ENCODE measurements around the gene MGAT4C.
"Not testable (repeated sequence)": the region's sequence is repeated elsewhere in the genome, so short reads cannot be mapped to it uniquely, and the experiment has no call there.

MGAT4C gene

GRCh38 chr12:86256163-86256562 lies at the start of gene MGAT4C:
MGAT4C (minus strand) TSS chr12:86256391.
- DNase-seq, result peak; percentile 41

- DNase-seq, result not testable (repeated sequence)
Observed at GRCh38 chr12:86296396-86296795, 40.2 kb upstream of the MGAT4C start.

DNA sequence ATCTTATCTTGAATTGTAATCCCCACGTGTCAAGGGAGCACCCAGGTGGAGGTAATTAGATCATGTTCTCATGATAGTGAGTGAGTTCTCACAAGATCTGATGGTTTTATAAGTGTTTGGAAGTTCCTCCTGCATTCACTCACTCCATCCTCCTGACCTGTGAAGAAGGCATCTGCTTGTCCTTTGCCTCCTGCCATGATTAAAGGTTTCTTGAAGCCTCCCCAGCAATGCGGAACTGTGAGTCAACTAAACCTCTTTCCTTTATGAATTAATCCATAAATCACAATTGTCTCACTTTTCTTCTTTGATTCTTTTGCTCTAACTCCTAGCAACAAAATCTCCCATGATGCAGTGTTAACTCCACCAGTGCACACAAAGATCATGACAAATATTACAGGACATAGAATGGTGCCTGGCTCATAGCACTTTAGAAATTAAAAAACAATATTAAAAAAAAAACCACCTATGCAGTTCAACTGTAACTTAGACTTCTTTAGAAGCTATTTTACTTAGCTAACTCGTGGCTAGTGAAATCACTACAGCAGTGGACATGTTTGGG lies 37.6 kb upstream of the MGAT4C start:
- DNase-seq, result no peak

GRCh38 chr12:86292480-86292879 lies 36.3 kb upstream of the MGAT4C start:
- DNase-seq, result no peak

- DNase-seq, result no peak
Observed at GRCh38 chr12:86290615-86291014, 34.4 kb upstream of the MGAT4C start.

DNA sequence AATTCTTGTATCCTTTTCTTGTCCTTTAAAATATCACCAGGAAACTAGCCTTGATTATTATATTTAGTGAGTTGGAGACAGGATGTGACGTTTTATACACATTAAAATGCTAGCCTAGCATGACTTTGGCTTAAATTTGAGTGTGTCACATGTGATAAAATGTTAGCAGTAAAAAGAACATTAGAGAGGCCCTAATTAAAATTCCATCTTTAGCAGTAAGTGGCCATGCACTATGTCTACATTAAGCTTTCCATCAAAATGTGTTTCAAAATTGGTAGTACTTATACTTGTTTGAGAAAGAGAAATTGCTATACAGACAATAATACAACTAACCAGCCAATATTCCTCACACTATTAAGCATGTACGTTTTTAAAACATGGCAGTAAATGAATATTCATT lies 29.9 kb upstream of the MGAT4C start:
- no peak for DNase-seq

- no peak for DNase-seq
Observed at GRCh38 chr12:86283620-86284019, 27.4 kb upstream of the MGAT4C start.

DNA sequence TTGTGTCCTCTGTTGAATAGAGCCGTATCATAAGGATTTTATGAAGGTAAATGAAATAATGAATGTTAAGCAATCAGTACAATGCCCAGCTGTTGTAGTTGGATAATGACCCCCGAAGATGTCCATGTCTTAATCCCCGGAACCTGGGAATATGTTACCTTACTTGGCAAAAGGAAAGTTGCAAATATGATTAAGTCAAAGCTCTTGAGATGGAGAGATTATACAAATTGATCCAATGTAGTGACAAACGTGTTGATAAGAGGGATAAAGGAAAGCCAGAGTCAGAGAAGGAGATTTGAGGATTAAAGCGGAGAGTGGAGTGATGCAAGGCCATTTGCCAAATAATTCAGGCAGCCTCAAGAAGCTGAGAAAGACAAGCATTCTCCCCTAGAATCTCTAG lies 19.2 kb upstream of the MGAT4C start:
- DNase-seq, result no peak

DNA sequence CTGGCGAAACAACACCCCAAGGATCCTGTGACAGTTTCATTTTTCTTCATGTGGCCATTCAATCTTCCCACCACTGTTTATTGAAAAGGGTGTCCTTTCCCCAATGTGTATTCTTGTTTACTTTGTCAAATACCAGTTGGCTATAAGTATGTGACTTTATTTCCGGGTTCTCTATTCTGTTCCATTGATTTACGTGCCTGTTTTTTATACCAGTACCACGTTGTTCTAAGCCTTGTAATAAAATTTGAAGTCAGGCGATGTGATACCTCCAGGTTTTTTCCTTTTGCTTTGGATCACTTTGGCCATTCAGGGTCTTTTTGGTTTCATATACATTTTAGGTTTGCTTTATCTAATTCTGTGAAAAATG lies 9.1 kb upstream of the MGAT4C start:
- DNase-seq, result no peak

DNA sequence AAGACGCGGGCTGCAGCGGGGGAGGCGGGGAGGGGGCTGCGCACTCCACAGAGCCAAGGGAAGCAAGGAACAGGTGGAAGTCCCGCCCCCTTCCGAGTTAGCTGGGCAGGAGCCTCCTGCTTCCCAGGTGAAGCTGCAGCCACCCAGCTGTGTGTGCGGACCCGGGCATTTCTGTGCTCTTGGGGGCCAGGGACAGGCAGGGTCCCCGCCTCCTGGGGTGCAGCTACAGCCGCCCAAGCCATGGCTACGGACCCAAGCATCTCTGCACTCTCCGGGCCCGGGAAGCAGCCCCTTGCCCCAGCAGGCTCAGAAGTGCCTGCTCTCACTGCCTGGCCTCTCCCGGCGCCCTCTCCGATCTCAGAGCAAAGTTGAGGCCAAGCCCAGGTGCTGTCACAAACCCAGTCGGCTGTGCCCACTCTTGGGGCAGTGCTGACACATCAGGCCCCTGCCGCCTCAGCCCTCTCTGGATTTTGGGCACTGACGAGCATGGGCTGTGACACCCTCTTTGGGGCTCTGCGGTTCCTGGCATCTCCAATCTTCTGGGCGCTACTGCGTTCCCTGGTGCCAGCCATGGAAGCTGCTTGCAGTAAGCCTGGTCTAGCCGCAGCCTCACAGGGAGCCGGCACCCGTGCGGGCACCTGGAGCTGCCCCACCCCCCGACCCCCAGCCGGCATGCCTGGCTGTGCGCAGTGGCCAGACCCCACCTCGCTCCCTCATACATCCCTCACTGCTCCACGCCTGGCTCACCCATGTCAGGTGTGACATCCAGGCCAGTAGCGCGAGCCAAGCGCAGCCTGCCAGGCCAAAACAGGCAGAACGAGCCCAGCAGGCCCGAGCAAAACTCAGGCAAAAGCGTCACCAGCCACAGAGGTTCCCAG lies 8.5 kb upstream of the MGAT4C start:
- DNase-seq, result no peak

DNA sequence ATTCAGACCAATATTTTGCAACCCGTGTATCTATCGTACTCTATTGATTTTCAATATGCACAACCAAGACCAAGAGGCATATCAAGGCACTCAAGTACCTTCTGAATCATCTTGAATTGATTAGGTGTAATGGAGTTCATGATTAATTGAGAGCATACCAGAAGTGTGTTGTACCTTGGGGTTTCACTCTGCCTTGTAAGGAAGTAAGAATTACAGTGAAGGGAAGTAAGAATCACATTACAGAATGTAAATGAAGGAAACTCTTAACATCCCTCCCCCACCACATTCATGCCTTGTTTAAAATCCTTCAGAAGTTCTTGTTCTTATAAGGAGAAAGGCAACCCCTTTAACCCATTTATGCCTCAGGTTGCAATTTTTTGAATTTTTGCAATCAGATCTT lies 5.4 kb upstream of the MGAT4C start:
- no peak for DNase-seq

- no peak for DNase-seq
Observed at GRCh38 chr12:86261142-86261541, 5.0 kb upstream of the MGAT4C start.

DNA sequence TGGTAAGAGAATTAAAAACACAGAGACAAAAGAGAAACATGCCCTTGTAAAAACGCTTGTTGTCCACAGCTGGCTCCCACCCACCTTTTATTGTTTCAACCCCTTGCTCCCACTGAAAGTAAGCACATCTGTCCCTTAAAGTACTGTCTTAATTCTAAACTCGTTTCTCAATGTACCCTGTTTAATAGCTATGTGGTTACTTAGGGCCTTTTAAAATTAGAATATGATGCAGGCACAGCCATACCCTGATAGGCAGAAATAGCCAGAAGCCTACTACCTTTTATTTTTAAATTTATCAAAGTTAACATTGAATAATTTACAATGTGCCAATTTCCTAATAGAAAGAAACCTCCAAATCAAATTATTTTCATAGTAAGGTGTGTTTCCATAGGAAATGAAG lies 4.0 kb upstream of the MGAT4C start:
- DNase-seq, result no peak

GRCh38 chr12:86257134-86257533 lies 943 bp upstream of the MGAT4C start:
- DNase-seq, result no peak

- no peak for DNase-seq
Observed at GRCh38 chr12:86254399-86255107, 1.6 kb downstream of the MGAT4C start.

DNA sequence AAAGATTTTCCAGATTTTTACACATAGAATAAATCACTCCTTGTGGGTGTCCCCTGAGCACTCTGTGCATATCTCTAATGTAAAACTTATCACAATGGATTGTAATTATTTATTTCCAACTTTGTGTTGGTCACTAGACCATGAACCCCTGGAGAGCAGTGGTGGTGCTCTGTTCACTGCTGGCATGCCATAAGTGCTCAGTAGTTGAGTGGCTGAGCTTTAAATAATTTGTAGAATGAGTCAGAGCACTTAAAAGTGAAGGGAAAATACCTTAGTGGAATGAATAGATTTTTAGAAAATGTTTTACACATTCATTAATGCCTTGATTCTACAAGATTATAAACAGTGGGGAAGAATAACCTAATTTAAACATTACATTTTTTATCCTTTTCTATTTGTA lies 6.3 kb downstream of the MGAT4C start:
- peak; percentile 63 for DNase-seq

DNA sequence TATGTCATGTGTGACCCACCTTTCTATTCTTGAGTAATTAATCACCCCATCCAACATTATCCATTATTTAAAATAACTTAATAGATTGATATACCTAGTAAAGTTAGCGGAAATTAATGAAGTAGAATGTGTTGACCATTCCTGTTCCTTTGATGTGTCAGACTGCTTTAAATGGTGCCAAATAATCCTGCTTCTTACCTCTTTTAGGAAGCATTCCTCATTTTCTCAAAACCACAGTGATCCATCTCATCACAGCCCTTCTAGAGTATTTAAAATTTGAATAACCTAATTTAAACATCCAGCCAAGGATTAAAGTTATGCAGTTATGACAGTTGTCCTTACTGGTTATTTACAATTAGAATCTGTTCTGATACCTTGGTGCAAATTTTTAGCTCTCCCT lies 6.9 kb downstream of the MGAT4C start:
- DNase-seq, result no peak

DNA sequence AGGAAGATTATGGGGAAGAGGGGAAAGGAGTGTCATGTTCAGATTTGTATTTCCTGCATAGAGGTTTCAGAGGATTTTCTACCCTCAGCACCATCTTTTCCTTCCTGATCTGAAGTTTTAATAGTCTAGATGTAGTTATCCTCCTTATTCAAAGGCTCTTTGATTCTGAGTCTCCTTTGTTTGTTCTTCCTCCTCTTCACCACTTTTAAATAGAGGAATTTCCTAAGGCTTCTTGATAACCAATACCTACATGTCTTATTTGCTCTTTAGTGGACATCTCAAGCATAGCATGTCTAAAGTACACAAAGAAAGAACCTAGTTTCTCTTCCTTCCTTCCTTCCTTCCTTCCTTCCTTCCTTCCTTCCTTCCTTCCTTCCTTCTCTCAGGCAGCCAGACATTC lies 8.3 kb downstream of the MGAT4C start:
- DNase-seq, result no peak

GRCh38 chr12:86241600-86241999 lies 14.6 kb downstream of the MGAT4C start:
- DNase-seq, result no peak

GRCh38 chr12:86234316-86234855 lies 21.8 kb downstream of the MGAT4C start:
- no peak for DNase-seq

GRCh38 chr12:86233126-86233525 lies 23.1 kb downstream of the MGAT4C start:
- peak; percentile 33 for DNase-seq

DNA sequence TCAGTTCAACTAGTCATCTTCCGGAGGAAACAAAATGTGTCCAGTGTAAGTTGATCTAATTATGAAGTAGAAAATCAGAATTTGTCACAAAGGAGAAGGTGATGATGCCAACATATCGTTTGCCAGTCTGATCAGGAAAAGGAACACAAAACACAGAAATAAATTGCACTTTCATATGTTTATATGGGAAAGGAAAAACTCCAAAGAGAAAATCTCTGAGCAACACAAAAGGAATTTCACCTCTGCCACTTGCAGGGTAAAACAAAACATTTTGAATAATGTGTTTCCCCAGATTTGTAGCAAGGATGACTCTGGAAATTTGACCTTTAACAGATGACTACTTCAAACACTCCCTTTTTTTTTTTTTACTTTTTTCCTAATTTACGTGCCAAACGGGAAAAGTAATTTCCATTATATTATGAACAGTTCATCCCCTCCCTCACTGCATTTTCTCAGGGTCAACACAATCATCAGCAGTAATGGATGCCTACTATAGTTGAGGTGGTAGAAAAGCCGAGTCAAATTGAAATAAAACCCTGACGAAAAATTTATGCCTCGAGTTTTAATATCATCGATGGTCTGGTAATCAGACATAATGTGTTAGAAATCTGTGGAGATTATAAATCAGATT lies 25.6 kb downstream of the MGAT4C start:
- peak; percentile 54 for DNase-seq

DNA sequence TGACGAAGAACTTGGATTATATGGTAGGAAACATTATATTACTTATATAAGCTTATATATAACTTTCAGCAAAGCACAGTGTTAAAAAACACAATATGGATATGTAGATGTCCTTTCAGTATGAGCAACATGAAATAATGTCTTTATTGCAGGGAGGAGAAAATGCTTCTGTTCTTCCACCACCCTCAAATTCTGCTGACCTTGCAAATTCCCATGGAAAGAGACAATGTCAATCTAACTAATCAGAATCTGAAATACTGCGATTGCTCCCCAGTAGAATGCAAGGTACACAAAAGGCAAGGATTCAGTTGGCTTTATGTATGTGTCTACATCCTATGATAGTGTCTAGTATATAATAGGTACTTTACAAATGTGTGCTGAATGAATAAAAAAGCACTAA lies 26.4 kb downstream of the MGAT4C start:
- no peak for DNase-seq
